Measurements from ENCODE around the gene TMEM53.

Gene TMEM53

GRCh38 chr1:44604157-44604955, 69.9 kb downstream of the TMEM53 start:
- Histone ChIP-seq H3K36me3 (ENCODE audit: control insufficient read depth, insufficient read depth, low read length) (no peaks in the 10 kb centered on the region), H3K4me1 (ENCODE audit: control insufficient read depth, insufficient read depth, low read length) (no peaks in the 10 kb centered on the region), H3K27me3 (ENCODE audit: control insufficient read depth, insufficient read depth, low read length) (no peaks in the 10 kb centered on the region), H3K27ac (ENCODE audit: low read length) (no peak overlapping the region), H3K4me3 (ENCODE audit: low read length) (no peak overlapping the region), H3K9me3 (ENCODE audit: control insufficient read depth, insufficient read depth, low read length) (no peaks in the 10 kb centered on the region)
- DNase-seq (ENCODE audit: low read depth, low spot score), result no peak
- WGBS (ENCODE audit: insufficient coverage, insufficient read length), result no CpG with 5 or more reads among the region's 3 CpGs

GRCh38 chr1:44603718-44604117, 70.6 kb downstream of the TMEM53 start:
- no peaks in the 10 kb centered on the region for H3K4me1 ChIP-seq (ENCODE audit: control insufficient read depth, insufficient read depth, low read length)
- no peak overlapping the region for H3K4me3 ChIP-seq (ENCODE audit: low read length)
- no peaks in the 10 kb centered on the region for H3K9me3 ChIP-seq (ENCODE audit: control insufficient read depth, insufficient read depth, low read length)
- no CpG with 5 or more reads among the region's 4 CpGs for WGBS (ENCODE audit: insufficient coverage, insufficient read length)
- H3K27ac ChIP-seq (ENCODE audit: low read length), result no peak overlapping the region
- H3K27me3 ChIP-seq (ENCODE audit: control insufficient read depth, insufficient read depth, low read length), result no peaks in the 10 kb centered on the region
- no peaks in the 10 kb centered on the region for H3K36me3 ChIP-seq (ENCODE audit: control insufficient read depth, insufficient read depth, low read length)
- no peak for DNase-seq (ENCODE audit: low read depth, low spot score)

All from iPS DF 6.9 (cell line).